Esophagus squamous epithelium (tissue), 5 donors: ENCODE measurements around the gene HTR6. TPM values are rescaled to one million over a fixed set of nuclear protein-coding genes. Genes with fewer than 3 reads are reported as not detected.

Experiments used
- DNase-seq: peaks from one replicate; lab custom pipeline; 2025; lab: John Stamatoyannopoulos, UW
- H3K27ac ChIP-seq, 4 donors: fragments of 200-600 bp; sonication (generic); one replicate each; pipeline ENCODE4 v1.5.1; 2016 to 2019; ENCODE audit warnings: mild to moderate bottlenecking in 1 of 4
- H3K27me3 ChIP-seq, 4 donors: fragments of 200-600 bp; sonication (generic); 1 replicate in 3 of 4; 2 replicates in 1 of 4; pipeline versions ENCODE4 v1.5.1 to v1.6.0; 2017 to 2021; ENCODE audit warnings: antibody characterized with exemption in 1 of 4
- H3K36me3 ChIP-seq, 3 donors: fragments of 200-600 bp; sonication (generic); one replicate each; pipeline ENCODE4 v1.5.1; 2016 to 2019
- H3K4me1 ChIP-seq, 3 donors: fragments of 200-600 bp; sonication (generic); one replicate each; pipeline ENCODE4 v1.5.1; 2017 to 2019
- H3K4me3 ChIP-seq, 4 donors: fragments of 200-600 bp; sonication (generic); 1 replicate in 3 of 4; 2 replicates in 1 of 4; pipeline ENCODE4 v1.5.1; 2016 to 2019; ENCODE audit warnings: mild to moderate bottlenecking in 2 of 4, moderate library complexity in 1 of 4
- H3K9me3 ChIP-seq, 3 donors: fragments of 200-600 bp; sonication (generic); one replicate each; pipeline ENCODE4 v1.5.1; 2016 to 2019
- CTCF ChIP-seq, 6 experiments: fragments of 450-650 bp in 4 of 6; fragments of 200-600 bp in 2 of 6; sonication (generic) in 2 of 6; IDR thresholded peaks; one replicate each; pipeline ENCODE4 v1.5.1; 2016 to 2019; ENCODE audit warnings: antibody characterized with exemption in 6 of 6, mild to moderate bottlenecking in 4 of 6, moderate library complexity in 4 of 6
- POLR2A ChIP-seq, 4 donors: fragments of 450-650 bp; IDR thresholded peaks; one replicate each; pipeline ENCODE4 v1.6.1; 2017; ENCODE audit warnings: antibody characterized with exemption in 4 of 4, mild to moderate bottlenecking in 4 of 4, moderate library complexity in 3 of 4
- WGBS, 2 donors: methylation state at CpG; one replicate each; pipeline ENCODE4 v1.1.5; 2018; 5-methylcytosine and 5-hydroxymethylcytosine counted together
- intact Hi-C: fragments of 100-400 bp; cut with DNase I; formaldehyde crosslinking; loops from one replicate; pipeline ENCODE4 v1.15.0; 2022
- total RNA-seq, 4 donors: library from RNA; depleted of rRNA; stranded (reverse); fragments of >200 nt; gene quantifications; one replicate each; pipeline ENCODE4 v1.1.0, GENCODE V29; 2016
- donor health status: DM: yes; HTN: yes; CAD: no.

Gene HTR6
- total RNA-seq, 4 donors from 2014 or later: not detected

GRCh38 chr1:19650416-19651140 is 14.1 kb upstream of the HTR6 start:
- H3K27ac ChIP-seq: peak overlapping the region; percentile 73 to 99 (median 92)
- H3K9me3 ChIP-seq: no peaks in the 10 kb centered on the region
- intact Hi-C loops: loop anchor here (10.0 kb wide), 2 partner anchors 166 to 396 kb away; partner anchors contain the start of genes CAPZB, EMC1 and MRTO4
- 9 to 19% methylated on average over 6 to 11 of the region's 12 CpGs for WGBS, 2 donors
- peaks cover 48 to 99% (median 91%) of the 10 kb centered on the region in 3 donors for H3K4me1 ChIP-seq
- H3K27me3 ChIP-seq: no peaks in the 10 kb centered on the region
- peaks cover 3 to 33% (median 9%) of the 10 kb centered on the region in 3 donors for H3K36me3 ChIP-seq
- H3K4me3 ChIP-seq: peak overlapping the region in 3 of 4 donors; percentile 5 to 48 (median 17)
- DNase-seq: no peak
- TF ChIP-seq POLR2A (IDR thresholded peaks at IDR 0.05): no peak
- TF ChIP-seq CTCF (IDR thresholded peaks at IDR 0.05): no peak

GRCh38 chr1:19651141-19651737 is 13.4 kb upstream of the HTR6 start:
- 24 to 40% methylated on average over 4 to 9 of the region's 11 CpGs for WGBS, 2 donors
- DNase-seq: no peak
- H3K9me3 ChIP-seq: no peaks in the 10 kb centered on the region
- peak overlapping the region in 2 of 4 donors; percentile 17 to 48 for H3K4me3 ChIP-seq
- no peaks in the 10 kb centered on the region for H3K27me3 ChIP-seq
- intact Hi-C loops: loop anchor here (10.0 kb wide), 2 partner anchors 166 to 396 kb away; partner anchors contain the start of genes CAPZB, EMC1 and MRTO4
- peaks cover 42 to 99% (median 86%) of the 10 kb centered on the region in 3 donors for H3K4me1 ChIP-seq
- H3K27ac ChIP-seq: peak overlapping the region; percentile 73 to 99 (median 91)
- H3K36me3 ChIP-seq: peaks cover 7 to 39% (median 12%) of the 10 kb centered on the region in 3 donors
- TF ChIP-seq POLR2A (IDR thresholded peaks at IDR 0.05) (no peak), CTCF (IDR thresholded peaks at IDR 0.05) (peak in 5 of 6 experiments; percentile 42 to 61 (median 54))

- intact Hi-C loops: loop anchor here (10.0 kb wide), 2 partner anchors 170 to 400 kb away; partner anchors contain the start of genes CAPZB, EMC1 and MRTO4
- DNase-seq: no peak
- no peak for TF ChIP-seq CTCF (IDR thresholded peaks at IDR 0.05)
- TF ChIP-seq POLR2A (IDR thresholded peaks at IDR 0.05): no peak
- 36 to 45% methylated on average over 5 of the region's 5 CpGs for WGBS, 2 donors
- Histone ChIP-seq H3K36me3 (peaks cover 15 to 67% (median 32%) of the 10 kb centered on the region in 3 donors), H3K27me3 (no peaks in the 10 kb centered on the region), H3K9me3 (no peaks in the 10 kb centered on the region), H3K4me1 (peaks cover 19 to 82% (median 60%) of the 10 kb centered on the region in 3 donors), H3K4me3 (no peak overlapping the region), H3K27ac (peak overlapping the region in 3 of 4 donors; percentile 47 to 99 (median 95))
Measured at GRCh38 chr1:19654386-19654785, 10.3 kb upstream of the HTR6 start.

GRCh38 chr1:19654886-19655717 is 9.6 kb upstream of the HTR6 start:
- 47 to 63% methylated on average over 3 to 7 of the region's 15 CpGs for WGBS, 2 donors
- TF ChIP-seq POLR2A (IDR thresholded peaks at IDR 0.05): no peak
- TF ChIP-seq CTCF (IDR thresholded peaks at IDR 0.05): no peak
- H3K27ac ChIP-seq: peak overlapping the region in 3 of 4 donors; percentile 47 to 99 (median 95)

More at GRCh38 chr1:19654886-19655717, 9.6 kb upstream of the HTR6 start:
- Histone ChIP-seq H3K27me3 (no peaks in the 10 kb centered on the region), H3K36me3 (peaks cover 15 to 67% (median 32%) of the 10 kb centered on the region in 3 donors), H3K9me3 (no peaks in the 10 kb centered on the region), H3K4me1 (peaks cover 12 to 82% (median 55%) of the 10 kb centered on the region in 3 donors), H3K4me3 (no peak overlapping the region)
- DNase-seq: no peak
- intact Hi-C loops: loop anchor here (5.0 to 10.0 kb wide), 3 partner anchors 170 to 400 kb away; partner anchors contain the start of genes CAPZB, EMC1 and MRTO4
